Measurements from ENCODE around the gene ZRANB3.

GRCh38 chr2:135551356-135551755, 20.3 kb upstream of the ZRANB3 start:
- TF ChIP-seq CTCF (IDR thresholded peaks at IDR 0.05; ENCODE audit: low read depth, low read length, missing input control), result no peak
- TF ChIP-seq YY1 (IDR thresholded peaks at IDR 0.05), result no peak
- TF ChIP-seq GABPA (IDR thresholded peaks at IDR 0.05 in 1 of 2, conservative IDR thresholded peaks at IDR 0.05 in 1 of 2), result no peak
- TF ChIP-seq EGR1 (IDR thresholded peaks at IDR 0.05; ENCODE audit: low read depth in 2 of 2), result no peak

Data from liver (tissue), 3 donors.